PC-9 (cell line): ENCODE measurements around the gene SMIM7. TPM values are rescaled to one million over a fixed set of nuclear protein-coding genes. Genes with fewer than 3 reads are reported as not detected.
"Not testable (repeated sequence)": the region's sequence is repeated elsewhere in the genome, so short reads cannot be mapped to it uniquely, and the experiment has no call there.

Experiments used
- BruUV-seq: library from RNA; stranded (reverse); fragments of 400-500 nt; replicated peaks from 2 replicates; lab custom pipeline; 2021; lab: Mats Ljungman, UMichigan
- CTCF ChIA-PET: fragments of 300-600 bp; sonication (Branson Sonifier 250); formaldehyde crosslinking; loops from one replicate; lab custom pipeline; 2022; ENCODE audit warnings: antibody characterized with exemption; lab: Charles Lee
- POLR2A ChIA-PET: fragments of 300-600 bp; sonication (Branson Sonifier 250); formaldehyde crosslinking; loops from one replicate; lab custom pipeline; 2022; ENCODE audit warnings: antibody characterized with exemption; ENCODE audit not compliant: unreplicated experiment; lab: Charles Lee
- DNase-seq, 2 experiments: peaks; one replicate each; pipeline versions ENCODE4 v3.0.0 to v3.0.0-alpha.2; 2015 to 2022; ENCODE audit warnings: mixed read lengths in 1 of 2
- H2AFZ ChIP-seq: fragments of 200-600 bp; sonication (generic); 2 replicates; pipeline ENCODE4 v1.8.1; 2017; ENCODE audit warnings: antibody characterized with exemption
- H3F3A ChIP-seq: fragments of 200-600 bp; sonication (generic); 2 replicates; pipeline ENCODE4 v1.8.1; 2017; ENCODE audit warnings: antibody characterized with exemption, mild to moderate bottlenecking, low read depth; ENCODE audit not compliant: insufficient read depth
- H3K27ac ChIP-seq: fragments of 200-600 bp; sonication (generic); 2 replicates; pipeline ENCODE4 v1.6.1; 2016; ENCODE audit warnings: mixed run types
- H3K27me3 ChIP-seq: fragments of 200-600 bp; sonication (generic); 2 replicates; pipeline ENCODE4 v1.6.1; 2016; ENCODE audit warnings: low read depth, mixed run types; ENCODE audit not compliant: insufficient read depth
- H3K36me3 ChIP-seq: fragments of 200-600 bp; sonication (generic); 2 replicates; pipeline ENCODE4 v1.6.1; 2016; ENCODE audit warnings: low read depth, mixed run types
- H3K4me1 ChIP-seq: fragments of 200-600 bp; sonication (generic); replicated peaks from 2 replicates; pipeline ENCODE4 v1.6.1; 2016; ENCODE audit warnings: mixed run types; ENCODE audit not compliant: insufficient read depth
- H3K4me2 ChIP-seq: fragments of 200-600 bp; sonication (generic); 2 replicates; pipeline ENCODE4 v1.6.1; 2017; ENCODE audit warnings: mixed run types
- H3K4me3 ChIP-seq: fragments of 200-600 bp; sonication (generic); 2 replicates; pipeline ENCODE4 v1.6.1; 2016; ENCODE audit warnings: mixed run types
- H3K79me2 ChIP-seq: fragments of 200-600 bp; sonication (generic); 2 replicates; pipeline ENCODE4 v1.6.1; 2017; ENCODE audit warnings: low read depth, mixed run types
- H3K9me2 ChIP-seq: fragments of 200-600 bp; sonication (generic); 2 replicates; pipeline ENCODE4 v1.8.1; 2017; ENCODE audit warnings: mild to moderate bottlenecking; ENCODE audit not compliant: insufficient read depth
- H3K9me3 ChIP-seq: fragments of 200-600 bp; sonication (generic); 2 replicates; pipeline ENCODE4 v1.8.1; 2016; ENCODE audit warnings: low read depth; ENCODE audit not compliant: insufficient read depth
- H4K20me1 ChIP-seq: fragments of 200-600 bp; sonication (generic); 2 replicates; pipeline ENCODE4 v1.8.1; 2017; ENCODE audit not compliant: insufficient read depth
- CTCF ChIP-seq: fragments of 200-600 bp; sonication (generic); conservative IDR thresholded peaks from 2 replicates; pipeline ENCODE4 v1.6.1; 2017; ENCODE audit warnings: mixed run types, antibody characterized with exemption, mild to moderate bottlenecking, moderate library complexity
- EZH2 ChIP-seq: fragments of 200-600 bp; sonication (generic); IDR thresholded peaks from 2 replicates; pipeline ENCODE4 v1.8.0; 2017; ENCODE audit warnings: antibody characterized with exemption, low read depth
- intact Hi-C: fragments of 100-400 bp; cut with micrococcal nuclease; formaldehyde crosslinking; loops from one replicate; pipeline ENCODE4 v1.10.0; 2022; ENCODE audit not compliant: unreplicated experiment
- total RNA-seq: library from RNA; stranded (reverse); gene quantifications from 2 replicates; pipeline ENCODE4 v1.2.3, GENCODE V29; 2021

Gene SMIM7
- total RNA-seq, 1 experiment from 2014 or later = 72.9 TPM

GRCh38 chr19:16673231-16673630, 13.3 kb upstream of the SMIM7 start:
- intact Hi-C loops = no loop called here
- H3K4me1 ChIP-seq = peaks cover 13% of the 10 kb centered on the region
- ChIA-PET CTCF (no interaction called here), POLR2A (interaction anchor here (0.6 kb wide), 1 partner anchor 12 kb away, joined by 5 read pairs; the partner anchor contains the start of gene TMEM38A)
- H3K36me3 ChIP-seq = no peaks in the 10 kb centered on the region
- no peaks in the 10 kb centered on the region for H3K9me2 ChIP-seq
- no peak overlapping the region for H3K4me3 ChIP-seq
- no peak overlapping the region for H2AFZ ChIP-seq
- peaks cover 8% of the 10 kb centered on the region; the same call in 1 of the 2 replicates for H3F3A ChIP-seq
- H3K9me3 ChIP-seq = no peaks in the 10 kb centered on the region
- no peaks in the 10 kb centered on the region for H3K79me2 ChIP-seq
- H3K4me2 ChIP-seq = no peak overlapping the region
- DNase-seq = no peak
- no peak overlapping the region for H3K27ac ChIP-seq
- TF ChIP-seq CTCF (no peak), EZH2 (no peak)
- no peaks in the 10 kb centered on the region for H4K20me1 ChIP-seq
- H3K27me3 ChIP-seq = no peaks in the 10 kb centered on the region
- no TSS peak for BruUV-seq

- no peaks in the 10 kb centered on the region for H4K20me1 ChIP-seq
- no peaks in the 10 kb centered on the region for H3K36me3 ChIP-seq
- H3K79me2 ChIP-seq = no peaks in the 10 kb centered on the region
- H3K4me1 ChIP-seq = peaks cover 2% of the 10 kb centered on the region; the same call in 1 of the 2 replicates
- no peaks in the 10 kb centered on the region for H3K9me2 ChIP-seq
- H3K9me3 ChIP-seq = no peaks in the 10 kb centered on the region
- intact Hi-C loops = no loop called here
- no peak overlapping the region for H3K4me2 ChIP-seq
- H3K27me3 ChIP-seq = no peaks in the 10 kb centered on the region
- ChIA-PET POLR2A (interaction anchor here (0.6 to 0.7 kb wide), 3 partner anchors 14 to 350 kb away, joined by 4 to 10 read pairs (median 4); no protein-coding TSS in a partner anchor), CTCF (interaction anchor here (0.6 kb wide), 1 partner anchor 10 kb away, joined by 3 read pairs; no protein-coding TSS in a partner anchor)
- no peak overlapping the region for H3K27ac ChIP-seq
- H2AFZ ChIP-seq = no peak overlapping the region
- no TSS peak for BruUV-seq
- TF ChIP-seq CTCF = no peak
- no peak for TF ChIP-seq EZH2
- H3K4me3 ChIP-seq = no peak overlapping the region
- H3F3A ChIP-seq = peaks cover 8% of the 10 kb centered on the region; the same call in 1 of the 2 replicates
- no peak for DNase-seq
Measured at GRCh38 chr19:16671652-16672274, 11.8 kb upstream of the SMIM7 start.

GRCh38 chr19:16670291-16670690, 10.3 kb upstream of the SMIM7 start:
- no peaks in the 10 kb centered on the region for H3K4me1 ChIP-seq
- H3K4me2 ChIP-seq = no peak overlapping the region
- CTCF ChIA-PET = interaction anchor here (0.6 kb wide), 1 partner anchor 159 kb away, joined by 3 read pairs; no protein-coding TSS in a partner anchor
- POLR2A ChIA-PET = interaction anchor here (0.6 kb wide), 1 partner anchor 49 kb away, joined by 7 read pairs; no protein-coding TSS in a partner anchor
- H3K9me3 ChIP-seq = no peaks in the 10 kb centered on the region
- no peak overlapping the region for H3K4me3 ChIP-seq
- DNase-seq = no peak
- TF ChIP-seq CTCF (no peak), EZH2 (no peak)
- BruUV-seq = no TSS peak
- H3K27me3 ChIP-seq = no peaks in the 10 kb centered on the region
- no peaks in the 10 kb centered on the region for H3F3A ChIP-seq
- no peak overlapping the region for H2AFZ ChIP-seq
- H3K79me2 ChIP-seq = no peaks in the 10 kb centered on the region
- H4K20me1 ChIP-seq = no peaks in the 10 kb centered on the region
- no peak overlapping the region for H3K27ac ChIP-seq
- intact Hi-C loops = no loop called here
- no peaks in the 10 kb centered on the region for H3K36me3 ChIP-seq
- no peaks in the 10 kb centered on the region for H3K9me2 ChIP-seq

DNA sequence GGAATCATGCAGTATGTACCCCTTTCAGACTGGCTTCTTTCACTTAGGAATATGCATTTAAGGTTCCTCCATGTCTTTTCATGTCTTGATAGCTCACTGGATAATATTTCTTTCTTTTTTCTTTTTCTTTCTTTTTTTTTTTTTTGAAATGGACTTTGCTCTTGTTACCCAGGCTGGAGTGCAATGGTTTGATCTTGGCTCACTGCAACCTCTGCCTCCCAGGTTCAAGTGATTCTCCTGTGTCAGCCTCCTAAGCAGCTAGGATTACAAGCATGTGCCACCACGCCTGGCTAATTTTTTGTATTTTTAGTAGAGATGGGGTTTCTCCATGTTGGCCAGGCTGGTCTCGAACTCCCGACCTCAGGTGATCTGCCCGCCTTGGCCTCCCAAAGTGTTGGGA, 8.8 kb upstream of the SMIM7 start:
- H3K9me3 ChIP-seq, H3K79me2 ChIP-seq, CTCF ChIA-PET, H3K27me3 ChIP-seq, intact Hi-C loops, H3K4me3 ChIP-seq, H3K9me2 ChIP-seq, DNase-seq, H4K20me1 ChIP-seq, H3K27ac ChIP-seq, H3K36me3 ChIP-seq, H3K4me1 ChIP-seq, H3F3A ChIP-seq, BruUV-seq, H2AFZ ChIP-seq, H3K4me2 ChIP-seq: not testable (repeated sequence)
- POLR2A ChIA-PET = interaction anchor here (0.7 kb wide), 1 partner anchor 362 kb away, joined by 10 read pairs; no protein-coding TSS in a partner anchor
